ENCODE measurements around the gene ROR2. TPM values are rescaled to one million over a fixed set of nuclear protein-coding genes. Genes with fewer than 3 reads are reported as not detected.

The ROR2 gene
- total and polyA plus RNA-seq, 2 experiments from 2014 or later: 8.1 to 18.8 TPM

GRCh38 chr9:91814201-91814600 lies 135.8 kb downstream of the ROR2 start (continued):
- TF ChIP-seq ZNF462 (CRISPR knock-in tag; IDR thresholded peaks at IDR 0.05) (no peak), EZH2 (IDR thresholded peaks at IDR 0.05; ENCODE audit: low read depth, unreplicated experiment) (no peak), EZH2phosphoT487 (IDR thresholded peaks at IDR 0.05; ENCODE audit: unreplicated experiment) (no peak), STAT1 (IDR thresholded peaks at IDR 0.05; ENCODE audit: unreplicated experiment) (no peak), NANOG (IDR thresholded peaks at IDR 0.05; ENCODE audit: borderline replicate concordance) (no peak)
- TF ChIP-seq, protein P1, sequence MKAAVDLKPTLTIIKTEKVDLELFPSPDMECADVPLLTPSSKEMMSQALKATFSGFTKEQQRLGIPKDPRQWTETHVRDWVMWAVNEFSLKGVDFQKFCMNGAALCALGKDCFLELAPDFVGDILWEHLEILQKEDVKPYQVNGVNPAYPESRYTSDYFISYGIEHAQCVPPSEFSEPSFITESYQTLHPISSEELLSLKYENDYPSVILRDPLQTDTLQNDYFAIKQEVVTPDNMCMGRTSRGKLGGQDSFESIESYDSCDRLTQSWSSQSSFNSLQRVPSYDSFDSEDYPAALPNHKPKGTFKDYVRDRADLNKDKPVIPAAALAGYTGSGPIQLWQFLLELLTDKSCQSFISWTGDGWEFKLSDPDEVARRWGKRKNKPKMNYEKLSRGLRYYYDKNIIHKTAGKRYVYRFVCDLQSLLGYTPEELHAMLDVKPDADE (IDR thresholded peaks at IDR 0.05): no peak

- Histone ChIP-seq H3K27ac (ENCODE audit: low read depth) (no peak overlapping the region), H3K9me2 (ENCODE audit: insufficient read depth) (no peaks in the 10 kb centered on the region), H3F3A (replicated peaks; ENCODE audit: low read depth) (no peaks in the 10 kb centered on the region), H4K20me1 (replicated peaks; ENCODE audit: insufficient read depth) (no peaks in the 10 kb centered on the region), H3K4me2 (no peak overlapping the region), H3K27me3 (ENCODE audit: insufficient read depth) (no peaks in the 10 kb centered on the region), H3K4me1 (ENCODE audit: insufficient read depth) (peaks cover 9% of the 10 kb centered on the region), H2AFZ (no peak overlapping the region), H3K4me3 (no peak overlapping the region), H3K79me2 (replicated peaks; ENCODE audit: insufficient read depth) (no peaks in the 10 kb centered on the region), H3K36me3 (ENCODE audit: insufficient read depth) (no peaks in the 10 kb centered on the region)
- H3K9me3 Mint-ChIP-seq: no peaks in the 10 kb centered on the region
- no peaks in the 10 kb centered on the region for H3K36me3 Mint-ChIP-seq (ENCODE audit: low read depth)
- H3K27me3 Mint-ChIP-seq (ENCODE audit: insufficient read depth, low read depth, poor library complexity): peaks cover 9% of the 10 kb centered on the region
- peaks cover 20% of the 10 kb centered on the region for H3K4me1 Mint-ChIP-seq
- ATAC-seq: no peak
- DNase-seq (ENCODE audit: low spot score): no peak
- H3K4me3 Mint-ChIP-seq: no peak overlapping the region
- H3K27ac Mint-ChIP-seq: no peak overlapping the region
- no peak for TF ChIP-seq CREB1 (CRISPR knock-in tag; IDR thresholded peaks at IDR 0.05; ENCODE audit: low read depth)
- TF ChIP-seq, protein P2, sequence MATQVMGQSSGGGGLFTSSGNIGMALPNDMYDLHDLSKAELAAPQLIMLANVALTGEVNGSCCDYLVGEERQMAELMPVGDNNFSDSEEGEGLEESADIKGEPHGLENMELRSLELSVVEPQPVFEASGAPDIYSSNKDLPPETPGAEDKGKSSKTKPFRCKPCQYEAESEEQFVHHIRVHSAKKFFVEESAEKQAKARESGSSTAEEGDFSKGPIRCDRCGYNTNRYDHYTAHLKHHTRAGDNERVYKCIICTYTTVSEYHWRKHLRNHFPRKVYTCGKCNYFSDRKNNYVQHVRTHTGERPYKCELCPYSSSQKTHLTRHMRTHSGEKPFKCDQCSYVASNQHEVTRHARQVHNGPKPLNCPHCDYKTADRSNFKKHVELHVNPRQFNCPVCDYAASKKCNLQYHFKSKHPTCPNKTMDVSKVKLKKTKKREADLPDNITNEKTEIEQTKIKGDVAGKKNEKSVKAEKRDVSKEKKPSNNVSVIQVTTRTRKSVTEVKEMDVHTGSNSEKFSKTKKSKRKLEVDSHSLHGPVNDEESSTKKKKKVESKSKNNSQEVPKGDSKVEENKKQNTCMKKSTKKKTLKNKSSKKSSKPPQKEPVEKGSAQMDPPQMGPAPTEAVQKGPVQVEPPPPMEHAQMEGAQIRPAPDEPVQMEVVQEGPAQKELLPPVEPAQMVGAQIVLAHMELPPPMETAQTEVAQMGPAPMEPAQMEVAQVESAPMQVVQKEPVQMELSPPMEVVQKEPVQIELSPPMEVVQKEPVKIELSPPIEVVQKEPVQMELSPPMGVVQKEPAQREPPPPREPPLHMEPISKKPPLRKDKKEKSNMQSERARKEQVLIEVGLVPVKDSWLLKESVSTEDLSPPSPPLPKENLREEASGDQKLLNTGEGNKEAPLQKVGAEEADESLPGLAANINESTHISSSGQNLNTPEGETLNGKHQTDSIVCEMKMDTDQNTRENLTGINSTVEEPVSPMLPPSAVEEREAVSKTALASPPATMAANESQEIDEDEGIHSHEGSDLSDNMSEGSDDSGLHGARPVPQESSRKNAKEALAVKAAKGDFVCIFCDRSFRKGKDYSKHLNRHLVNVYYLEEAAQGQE (IDR thresholded peaks at IDR 0.05; ENCODE audit: unreplicated experiment): no peak
Observed at GRCh38 chr9:91813176-91813795, 136.7 kb downstream of the ROR2 start.

All from GM23338 (cell line).